Hematopoietic multipotent progenitor cell treated with erythropoietin and hydrocortisone succinate and interleukin-3 and kit ligand, for 15 days (in vitro differentiated cells): ENCODE results near the gene TNS3.
A peak's percentile ranks its signal among the peaks of the same experiment; 100 is the strongest.

Source experiments
- DNase-seq: peaks from one replicate; pipeline ENCODE4 v3.0.0-alpha.2; 2015; ENCODE audit warnings: low spot score

TNS3 gene

DNA sequence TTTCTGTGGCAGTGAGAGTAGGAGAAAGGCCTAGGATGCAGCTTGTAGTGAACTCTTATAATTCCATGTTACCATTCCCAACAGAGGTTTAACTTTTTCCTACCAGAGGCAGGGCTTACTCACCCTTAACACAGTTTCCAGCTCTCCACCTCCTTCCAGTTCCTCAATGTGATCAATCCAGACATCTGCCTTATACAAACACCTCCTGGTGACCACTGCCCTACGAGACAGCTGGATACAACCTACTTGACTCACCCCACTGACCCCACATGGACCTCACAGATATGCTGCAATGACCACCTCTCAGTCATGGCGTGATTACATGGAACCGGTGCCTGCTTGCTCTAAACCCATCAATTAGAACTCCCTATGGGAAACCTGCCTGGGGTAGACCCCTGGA, 326.5 kb downstream of the TNS3 start:
- no peak for DNase-seq

DNA sequence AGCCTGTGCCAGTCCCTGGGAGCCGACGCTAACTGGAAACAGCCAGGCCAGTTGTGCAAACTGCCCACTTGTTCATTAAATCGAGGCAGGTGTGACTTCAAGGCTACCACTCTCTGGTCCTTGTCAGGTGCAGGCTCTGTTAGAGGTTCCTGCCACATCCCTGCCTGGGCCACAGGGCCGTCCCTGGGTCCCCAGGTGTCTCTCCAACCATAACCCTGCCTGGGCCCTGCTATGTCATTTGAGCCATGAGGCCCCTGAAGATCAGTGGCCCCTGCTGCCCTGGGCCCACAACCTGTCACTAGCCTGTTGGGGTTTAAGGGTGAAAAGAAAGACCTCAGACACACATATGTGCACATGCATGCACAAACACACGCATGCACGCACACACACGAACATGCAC, 326.9 kb downstream of the TNS3 start:
- no peak for DNase-seq

DNA sequence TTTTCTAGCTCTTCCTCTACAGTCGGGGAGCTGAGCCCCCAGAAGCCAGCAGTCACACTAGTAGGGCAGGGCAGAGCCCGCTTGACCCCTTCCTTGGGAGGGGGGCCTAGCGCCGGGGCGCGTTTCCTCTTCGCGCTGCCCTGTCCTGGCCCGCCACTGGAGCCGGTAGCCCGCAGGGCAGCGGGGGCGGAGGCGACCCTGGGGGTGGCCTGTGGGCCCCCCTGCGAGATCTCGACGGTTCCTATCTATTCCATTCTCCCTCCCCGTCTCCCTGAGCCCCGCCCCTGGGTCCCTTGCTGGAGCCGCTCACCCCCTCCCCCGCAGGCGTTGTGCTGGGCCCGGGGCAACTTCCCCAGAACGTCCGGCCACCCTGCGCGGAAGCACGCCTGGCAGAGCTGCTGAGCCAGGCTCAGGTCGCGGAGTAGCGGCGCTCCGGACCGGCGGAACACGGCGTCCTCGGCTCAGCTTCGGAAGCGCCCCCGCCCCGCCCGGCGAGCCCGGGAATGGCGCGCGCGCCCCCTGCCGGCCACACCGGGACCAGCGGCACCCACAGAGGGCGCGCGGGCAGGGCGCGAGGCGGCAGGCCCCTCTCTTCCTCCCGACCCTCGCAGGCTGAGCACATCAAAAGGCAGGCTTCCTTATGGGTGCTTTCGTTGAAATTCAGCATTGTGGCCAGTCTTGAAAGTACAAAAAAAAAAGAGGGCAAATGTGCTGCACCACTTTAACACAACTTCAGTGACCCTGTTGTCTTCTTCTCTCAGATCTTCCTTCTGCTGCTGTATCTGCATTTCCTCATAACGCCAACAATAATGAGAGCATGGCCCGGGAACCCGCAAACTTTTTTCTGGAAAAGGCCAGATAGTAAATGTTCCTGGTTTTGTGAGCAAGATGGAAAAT, 327.6 kb downstream of the TNS3 start:
- peak; percentile 66 for DNase-seq

DNA sequence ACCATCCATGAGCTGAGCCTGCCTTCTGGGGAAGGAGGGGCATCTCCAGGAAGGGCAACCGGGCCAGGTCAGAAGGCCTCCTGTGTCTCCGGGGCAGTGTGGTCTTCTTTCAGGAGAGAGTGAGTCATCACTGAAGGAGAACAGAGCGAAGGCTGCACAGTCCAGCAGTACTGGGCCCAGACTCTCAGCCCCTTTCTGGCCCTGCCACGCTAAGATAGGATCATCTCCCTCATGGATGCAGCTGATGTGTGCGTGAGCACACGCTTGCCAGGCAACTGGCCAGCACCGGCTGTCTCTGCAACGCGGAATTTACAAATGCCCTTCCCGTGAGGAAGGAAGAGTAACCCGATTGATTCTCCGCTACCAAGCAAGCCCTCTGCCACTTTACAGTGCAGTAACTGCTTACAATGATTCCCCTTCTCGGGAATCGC, 328.2 kb downstream of the TNS3 start:
- no peak for DNase-seq

DNA sequence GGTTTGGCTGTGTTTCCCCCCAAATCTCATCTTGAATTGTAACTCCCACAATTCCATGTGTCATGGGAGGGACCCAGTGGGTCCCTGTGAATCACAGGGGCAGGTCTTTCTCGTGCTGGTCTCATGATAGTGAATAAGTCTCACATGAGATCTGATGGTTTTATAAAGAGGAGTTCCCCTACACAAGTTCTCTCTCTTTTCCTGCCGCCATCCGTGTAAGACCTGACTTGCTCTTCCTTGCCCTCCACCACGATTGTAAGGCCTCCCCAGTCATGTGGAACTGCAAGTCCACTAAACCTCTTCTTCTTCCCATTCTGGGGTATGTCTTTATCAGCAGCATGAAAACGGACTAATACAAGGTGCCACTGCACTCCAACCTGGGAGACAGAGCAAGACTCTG, 329.2 kb downstream of the TNS3 start:
- DNase-seq = no peak

DNA sequence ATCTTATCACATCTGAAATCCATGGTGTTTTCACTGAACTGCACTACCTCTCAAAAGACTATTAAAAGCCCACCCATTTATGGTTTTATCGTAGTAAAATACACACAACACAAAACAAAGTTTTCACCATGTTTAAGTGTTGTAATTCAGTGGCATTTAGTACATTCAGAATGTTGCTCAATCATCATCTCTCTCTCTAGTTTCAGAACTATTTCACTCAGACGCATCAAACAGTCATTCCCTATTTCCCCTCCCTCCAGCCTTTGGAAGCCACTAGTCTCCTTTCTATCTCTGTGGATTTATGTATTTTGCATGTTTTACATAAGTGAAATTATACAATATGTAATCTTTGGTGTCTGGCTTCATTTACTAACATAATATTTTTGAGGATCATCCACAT, 332.6 kb downstream of the TNS3 start:
- no peak for DNase-seq

DNA sequence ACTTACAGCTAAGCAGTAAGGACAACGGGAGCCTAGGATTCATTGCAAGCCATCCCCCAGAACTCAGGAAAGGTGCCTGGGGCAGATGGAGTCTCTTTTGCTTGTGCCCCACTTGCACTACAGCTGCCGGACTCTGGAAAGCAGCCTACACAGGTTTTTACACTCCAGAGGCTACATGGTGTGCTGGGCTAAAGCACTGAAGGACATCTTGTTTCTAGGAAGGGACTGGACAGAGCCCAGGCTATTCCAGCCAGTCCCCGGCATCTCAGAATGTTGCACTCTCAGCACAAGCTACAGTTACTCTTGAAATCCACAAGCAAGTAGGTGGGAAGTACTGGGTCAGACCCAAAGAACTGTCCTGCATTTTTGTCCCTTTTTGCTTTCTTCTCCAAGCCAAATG, 333.1 kb downstream of the TNS3 start:
- DNase-seq = no peak

DNA sequence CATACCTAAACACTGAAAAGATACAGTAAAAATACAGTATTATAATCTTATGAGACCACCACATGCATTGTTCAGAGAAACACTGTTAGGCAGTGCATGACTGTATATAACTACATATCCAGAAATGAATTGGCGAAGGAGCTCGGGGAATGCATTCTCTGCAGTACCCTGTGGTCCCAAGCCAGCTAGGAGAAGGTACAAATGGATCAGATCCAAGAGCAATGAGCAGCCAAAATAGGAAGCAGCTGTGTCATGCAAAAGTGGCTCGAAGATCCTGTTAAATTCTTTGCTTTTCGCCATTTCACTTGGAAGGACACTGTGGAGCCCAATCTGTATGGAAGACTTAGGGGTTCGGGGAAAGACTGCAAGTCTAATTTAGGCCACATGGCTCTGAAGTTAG, 334.8 kb downstream of the TNS3 start:
- DNase-seq = no peak

DNA sequence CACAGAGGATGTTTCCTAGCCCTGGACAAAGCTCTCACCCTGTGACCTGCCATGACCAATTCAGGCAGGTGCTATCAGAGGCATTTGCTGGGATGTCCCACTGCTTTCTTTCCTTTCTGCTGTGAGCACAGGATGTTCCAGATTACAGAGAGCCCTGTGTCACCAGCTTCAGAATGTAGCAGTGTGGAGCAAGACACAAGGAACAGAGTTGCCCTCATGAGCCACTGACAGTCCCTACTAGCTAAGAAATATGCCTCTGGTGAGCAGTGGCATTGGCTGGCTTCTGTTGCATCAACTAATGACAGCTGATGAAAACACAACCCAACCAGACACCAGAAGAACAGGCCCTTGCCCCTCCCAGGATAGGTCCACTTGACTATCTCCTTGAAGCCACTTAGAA, 337.2 kb downstream of the TNS3 start:
- DNase-seq = no peak

DNA sequence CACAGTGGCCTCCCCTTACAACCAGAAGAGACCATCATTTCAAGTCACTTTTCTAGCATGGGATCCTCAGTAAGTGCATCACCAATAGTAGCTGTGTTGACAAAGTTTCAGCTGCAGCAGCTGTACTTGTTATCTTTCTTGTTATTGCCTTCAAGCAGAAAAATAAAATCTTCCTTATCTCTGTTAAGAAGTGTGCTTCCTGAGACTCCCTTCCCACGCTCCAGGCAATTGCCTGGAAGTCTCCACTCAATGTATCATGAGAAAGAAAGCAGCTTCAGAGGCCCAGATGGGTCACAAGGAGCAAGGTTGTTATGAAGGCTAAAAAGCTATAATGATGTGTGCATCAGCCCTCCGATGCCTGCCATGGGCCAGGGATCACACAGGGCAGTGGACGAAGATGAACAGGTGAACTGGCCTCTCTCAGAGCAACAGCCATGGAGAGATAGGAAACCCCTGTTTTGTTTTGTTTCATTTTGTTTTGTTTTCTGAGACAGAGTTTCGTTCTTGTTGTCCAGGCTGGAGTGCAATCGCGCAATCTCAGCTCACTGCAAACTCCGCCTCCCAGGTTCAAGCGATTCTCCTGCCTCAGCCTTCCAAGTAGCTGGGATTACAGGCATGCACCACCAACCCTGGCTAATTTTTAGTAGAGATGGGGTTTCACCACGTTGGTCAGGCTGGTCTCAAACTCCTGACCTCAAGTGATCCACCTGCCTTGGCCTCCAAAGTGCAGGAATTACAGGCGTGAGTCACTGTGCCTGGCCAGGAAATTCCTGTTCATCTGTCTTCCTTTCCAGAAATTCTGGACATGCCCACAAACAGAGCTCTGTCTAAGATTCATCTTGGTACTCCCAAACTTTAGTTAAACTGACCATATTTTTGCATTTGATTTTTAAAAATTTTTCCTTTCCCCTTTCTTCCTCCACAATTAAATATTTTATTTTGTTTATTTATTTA, 340.5 kb downstream of the TNS3 start:
- DNase-seq = no peak

DNA sequence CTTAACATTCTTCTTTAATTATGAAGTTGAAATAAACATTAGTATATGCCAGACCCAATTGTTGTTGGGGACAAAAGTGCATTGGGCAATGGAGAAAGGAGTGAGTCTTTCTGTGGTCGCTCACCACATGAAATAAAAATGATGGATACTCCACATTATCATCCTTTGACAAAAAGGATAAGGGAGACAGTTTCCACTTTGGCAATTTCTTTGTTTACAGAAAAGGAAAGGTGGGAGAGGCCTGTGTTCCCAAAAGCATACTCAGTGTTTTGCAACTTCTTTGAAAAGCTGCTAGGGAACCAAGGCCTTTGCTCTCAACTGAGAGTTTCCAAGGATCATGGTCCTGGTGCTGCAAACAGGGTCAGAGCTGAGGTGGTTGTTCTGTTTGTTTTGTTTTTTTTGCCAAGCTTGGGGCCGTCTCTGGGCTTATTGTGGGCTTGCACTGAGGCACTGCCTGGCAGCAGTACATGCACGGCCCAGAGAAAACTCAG, 341.9 kb downstream of the TNS3 start:
- no peak for DNase-seq

DNA sequence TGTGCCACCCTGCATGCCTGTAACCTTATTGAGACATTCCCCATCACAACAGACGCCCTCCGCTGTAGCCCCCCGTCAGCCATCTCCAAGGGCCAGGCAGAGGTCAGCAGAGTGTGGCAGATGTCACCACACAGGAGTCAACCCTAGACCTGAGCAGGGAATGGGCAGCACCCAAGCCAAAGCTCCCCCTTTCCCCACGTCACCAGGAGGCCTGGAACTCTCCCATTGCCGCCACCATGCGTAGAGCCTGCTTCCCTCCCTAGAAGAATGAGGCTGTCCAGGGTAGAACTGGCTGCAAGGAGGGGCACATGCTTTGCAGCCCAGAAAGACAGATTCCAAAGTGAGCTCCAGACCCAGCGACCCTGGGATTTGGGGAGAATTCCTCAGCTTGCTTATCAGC, 342.9 kb downstream of the TNS3 start:
- DNase-seq = no peak

DNA sequence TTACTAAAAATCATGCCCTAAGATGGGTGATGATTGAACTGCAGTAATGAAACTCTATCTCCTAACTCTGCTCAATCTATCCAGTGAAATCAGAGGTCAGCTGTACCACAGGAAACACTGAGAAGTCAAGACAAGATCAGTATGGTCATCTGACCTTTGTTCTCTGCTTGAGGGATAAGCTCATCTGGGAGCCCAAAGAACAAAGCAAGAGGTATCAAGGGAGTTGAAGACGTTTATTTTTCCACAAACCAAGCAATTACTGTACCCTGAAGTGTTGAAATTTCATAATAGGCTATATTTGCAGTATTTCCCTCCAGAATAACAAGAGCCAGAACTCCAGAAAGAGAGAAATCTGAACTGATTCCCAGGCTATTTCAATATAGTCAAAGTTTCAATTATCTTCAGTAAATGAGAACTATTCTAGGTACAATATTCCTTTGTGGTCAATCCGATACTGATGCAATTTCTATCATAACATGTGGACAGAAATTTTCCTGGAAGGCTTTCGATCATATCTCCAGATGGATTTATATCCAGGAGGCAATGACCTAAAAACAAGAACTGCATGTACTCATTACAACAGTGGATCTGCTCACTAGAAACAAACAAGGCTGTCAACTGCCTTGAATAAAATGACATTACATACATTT, 345.3 kb downstream of the TNS3 start:
- no peak for DNase-seq

DNA sequence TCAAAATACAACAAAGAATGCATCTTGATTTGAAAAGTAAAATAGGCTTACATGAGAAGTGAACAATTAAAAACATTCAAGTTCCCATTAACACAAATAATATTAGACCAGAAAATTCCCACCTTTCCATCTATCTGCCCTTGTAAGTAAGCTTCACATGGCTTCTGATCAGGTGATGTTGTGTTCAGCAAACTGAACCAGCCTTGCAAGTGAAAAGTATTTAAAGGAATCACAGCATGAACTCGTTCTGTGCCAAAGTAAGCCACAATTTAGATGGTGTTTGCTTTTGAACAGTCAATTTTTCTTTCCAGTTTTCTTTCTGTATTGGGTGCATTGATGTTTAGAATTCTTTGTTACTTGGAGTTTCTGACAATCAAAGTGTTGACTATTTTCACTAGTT, 347.9 kb downstream of the TNS3 start:
- no peak for DNase-seq

DNA sequence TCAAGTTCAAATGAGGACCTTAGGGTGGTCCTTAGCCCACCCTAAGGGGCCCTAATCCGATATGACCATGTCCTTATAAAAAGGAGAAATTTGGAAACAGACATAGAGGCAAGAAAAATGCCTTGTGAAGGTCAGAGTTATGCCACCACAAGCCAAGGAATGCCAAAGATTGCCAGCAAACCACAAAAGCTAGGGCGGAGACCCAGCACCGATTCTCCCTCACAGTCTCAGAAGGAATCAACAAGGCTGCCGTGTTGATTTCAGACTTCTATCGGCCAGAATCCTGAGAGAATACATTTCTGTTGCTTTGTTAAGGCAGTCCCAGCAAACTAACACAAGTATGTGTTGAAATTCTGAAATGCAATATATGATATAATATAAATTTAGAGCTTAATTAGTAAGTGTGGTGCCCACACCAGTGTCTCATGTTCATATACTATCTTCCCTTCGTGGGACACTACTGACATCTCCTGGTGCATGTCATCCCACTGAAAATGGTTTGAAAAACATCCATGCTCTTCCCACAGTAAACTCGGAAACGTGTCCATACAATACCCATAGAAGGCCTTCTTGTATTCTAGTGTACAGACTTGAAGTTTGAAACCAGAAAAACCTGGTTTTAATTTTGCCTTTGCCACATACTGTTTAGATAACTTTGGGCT, 349.0 kb downstream of the TNS3 start:
- DNase-seq = no peak

DNA sequence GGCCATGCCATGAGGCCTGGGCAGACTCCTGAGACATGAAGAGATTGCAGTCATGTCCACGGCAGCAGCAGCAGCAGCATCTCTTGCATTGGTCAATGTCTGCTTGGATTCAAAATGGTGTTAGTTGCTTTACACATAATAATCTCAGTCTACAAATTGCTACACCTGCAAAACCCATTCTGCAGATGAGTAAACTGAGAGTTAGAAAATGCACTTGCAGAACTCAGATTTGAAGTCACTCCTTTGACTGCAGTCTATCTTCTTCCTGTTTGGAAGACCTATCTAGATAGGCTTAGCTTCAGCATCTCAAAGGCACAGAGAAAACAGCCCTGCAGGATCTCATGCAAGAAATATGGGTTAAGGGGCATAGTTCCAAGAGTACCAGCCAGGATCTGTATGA, 350.3 kb downstream of the TNS3 start:
- no peak for DNase-seq

DNA sequence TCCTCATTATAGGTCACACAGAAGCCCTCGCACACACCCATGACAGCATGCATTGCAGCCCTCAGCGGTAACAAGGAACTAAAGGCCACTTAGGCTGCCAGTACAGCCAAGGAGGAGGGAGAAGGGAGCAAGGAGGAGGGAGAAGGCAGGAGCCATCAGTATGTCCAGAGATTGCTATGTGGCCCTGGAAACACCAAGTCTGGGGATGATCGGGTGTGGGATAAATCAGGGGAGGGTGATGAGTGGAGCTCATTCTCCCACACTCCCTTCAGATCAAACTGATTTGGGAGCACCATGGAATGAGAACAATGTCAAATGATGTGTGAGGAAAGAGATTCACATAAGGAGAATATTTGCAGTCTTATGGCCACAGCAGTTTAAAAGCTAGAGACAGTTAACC, 350.9 kb downstream of the TNS3 start:
- DNase-seq = no peak

DNA sequence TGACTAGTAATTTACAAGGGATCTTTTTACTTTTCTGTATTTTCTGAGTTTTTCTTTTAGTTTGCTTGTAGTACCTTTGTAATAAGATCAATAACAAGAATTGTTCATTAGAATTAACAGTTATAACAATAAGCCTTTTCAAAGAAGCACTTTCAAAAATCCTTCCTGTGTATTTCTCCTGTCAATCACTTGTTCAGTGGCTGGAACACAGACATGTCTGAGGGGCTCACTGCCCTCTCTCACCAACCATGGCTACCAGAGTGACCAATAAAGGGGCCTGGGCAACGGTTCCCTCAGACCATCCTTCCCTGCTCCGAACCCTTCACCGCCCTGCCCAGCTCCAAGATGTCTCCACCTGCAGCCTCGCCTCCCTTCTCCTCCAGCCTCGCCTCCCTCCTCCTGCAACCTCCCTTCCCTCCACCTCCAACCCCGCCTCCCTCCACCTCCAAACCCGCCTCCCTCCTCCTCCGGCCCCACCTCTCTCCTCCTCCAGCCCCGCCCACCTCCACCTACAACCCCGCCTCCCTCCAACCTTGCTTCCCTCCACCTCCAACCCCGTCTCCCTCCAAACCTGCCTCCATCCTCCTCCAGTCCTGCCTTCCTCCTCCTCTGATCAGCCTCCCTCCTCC, 353.4 kb downstream of the TNS3 start:
- DNase-seq = peak; percentile 7

DNA sequence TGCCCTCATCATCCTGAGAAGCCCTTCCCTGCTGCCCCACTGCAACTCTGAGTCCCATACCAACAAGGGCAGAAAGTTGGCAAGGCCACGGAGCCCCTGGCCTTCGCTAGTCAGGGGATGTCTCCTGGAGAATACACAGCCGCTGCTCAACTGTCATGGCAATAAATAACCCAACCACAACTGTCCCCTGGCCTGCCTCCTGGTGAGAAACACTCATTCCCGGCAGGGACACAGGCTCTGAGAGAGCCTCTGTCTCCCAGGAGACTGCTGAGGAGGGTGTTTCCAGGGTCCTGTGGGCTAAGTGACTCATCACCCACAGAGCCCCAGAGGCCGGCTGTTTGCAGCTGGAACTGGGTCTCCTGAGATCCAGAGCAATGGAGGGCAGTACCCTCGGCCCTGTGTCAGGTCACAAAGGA, 354.1 kb downstream of the TNS3 start:
- no peak for DNase-seq

DNA sequence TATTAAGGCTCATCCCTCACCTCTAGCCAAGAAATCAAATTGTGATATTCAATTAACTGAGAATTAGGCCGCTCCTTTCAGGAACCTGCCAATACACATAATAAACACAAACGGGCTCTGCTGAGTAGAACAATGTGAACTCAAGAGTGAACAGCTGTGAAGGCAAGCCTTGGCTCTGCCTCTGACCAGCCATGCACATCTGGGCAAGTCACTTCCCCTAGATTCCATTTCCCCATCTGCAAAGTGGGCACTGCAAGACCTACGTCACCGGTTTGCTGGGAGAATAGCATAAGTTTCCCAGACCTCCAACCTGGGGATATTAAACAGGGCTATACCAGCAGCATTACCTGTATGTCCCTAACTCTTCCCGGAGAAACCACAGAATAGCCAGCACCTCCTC, 355.2 kb downstream of the TNS3 start:
- DNase-seq = no peak

DNA sequence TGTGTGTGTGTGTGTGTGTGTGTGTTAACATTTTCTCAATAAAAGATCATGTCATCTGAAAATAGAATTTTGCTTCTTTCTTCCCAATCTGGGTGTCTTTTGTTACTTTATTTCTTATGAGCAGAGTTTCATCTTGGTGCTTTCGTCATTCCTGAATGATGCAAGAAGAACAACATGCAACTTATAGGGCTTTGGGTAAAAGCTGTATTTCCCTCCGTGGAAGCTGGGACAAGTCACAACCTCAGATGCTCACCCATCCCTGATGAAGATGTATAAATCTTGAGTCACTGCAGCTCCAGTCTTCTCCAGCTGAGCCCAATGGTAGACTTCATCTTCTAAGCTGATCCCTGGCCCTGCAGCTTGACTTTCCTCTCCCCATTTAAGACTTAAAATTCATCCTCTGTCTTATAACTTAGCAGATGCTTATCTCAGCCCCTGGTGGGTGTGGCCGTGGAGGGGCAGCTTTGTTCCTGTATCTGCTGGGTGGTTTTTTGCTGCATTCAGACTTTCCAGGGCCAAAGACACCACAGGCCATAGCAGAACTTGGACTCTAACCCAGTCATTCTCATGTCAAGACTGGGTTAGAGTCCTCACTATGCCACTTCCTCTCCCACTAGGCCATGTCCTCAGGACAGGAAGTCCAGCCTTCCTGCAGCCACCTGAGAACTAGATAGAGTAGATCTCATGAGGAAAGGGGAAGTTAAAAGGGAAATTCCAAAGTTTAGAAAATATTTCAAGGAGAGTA, 356.4 kb downstream of the TNS3 start:
- DNase-seq = no peak
